ENCODE data around the gene CADM2. TPM values are rescaled to one million over a fixed set of nuclear protein-coding genes. Genes with fewer than 3 reads are reported as not detected.

CADM2 gene
- total and polyA plus RNA-seq, 2 donors (not counting 3 experiments of a cell fraction or from before 2014, with no cell fraction given), result not detected

- BruUV-seq (replicated peaks), result no TSS peak
- POLR2A ChIA-PET, result no interaction called here
- Histone ChIP-seq H3K27me3 (ENCODE audit: control insufficient read depth in 2 of 2, insufficient read depth in 2 of 2, low read length in 2 of 2) (no peaks in the 10 kb centered on the region), H3K36me3 (ENCODE audit: control insufficient read depth in 2 of 2, extremely low read depth in 1 of 2, insufficient read depth in 2 of 2, low read length in 2 of 2) (no peaks in the 10 kb centered on the region), H3K9me3 (replicated peaks; ENCODE audit: control insufficient read depth, insufficient read depth, low read length) (no peaks in the 10 kb centered on the region), H2AFZ (ENCODE audit: low read depth, low read length) (no peak overlapping the region), H4K20me1 (replicated peaks; ENCODE audit: control insufficient read depth, extremely low read depth, insufficient read depth, low read length) (no peaks in the 10 kb centered on the region), H3K4me3 (replicated peaks in 1 of 3; ENCODE audit: insufficient read depth in 1 of 3, low read depth in 1 of 3, low read length in 3 of 3) (no peak overlapping the region), H3K79me2 (ENCODE audit: control insufficient read depth, insufficient read depth, low read length) (no peaks in the 10 kb centered on the region), H3K9ac (replicated peaks; ENCODE audit: extremely low read depth, insufficient read depth, low read length) (no peak overlapping the region), H3K9me1 (replicated peaks; ENCODE audit: control insufficient read depth, extremely low read depth, insufficient read depth, low read length) (no peaks in the 10 kb centered on the region), H3K4me1 (ENCODE audit: control insufficient read depth, extremely low read depth, insufficient read depth, low read length) (no peaks in the 10 kb centered on the region), H3K27ac (ENCODE audit: insufficient read depth, low read depth, low read length) (no peak overlapping the region), H3K4me2 (ENCODE audit: insufficient read depth, low read length) (no peak overlapping the region)
- CTCF ChIA-PET, result no interaction called here
- intact Hi-C loops (cut with micrococcal nuclease) (no loop called here), dilution Hi-C loops (cut with MboI; ENCODE audit: extremely low pct_ligation_motif_present, low sequenced_read_pairs) (no loop called here)
- DNase-seq (ENCODE audit: low read depth, low spot score) (no peak), FAIRE-seq (no peak)
- TF ChIP-seq POLR2A (IDR thresholded peaks at IDR 0.05; ENCODE audit: low read depth, low read length) (no peak), EZH2 (IDR thresholded peaks at IDR 0.05; ENCODE audit: borderline replicate concordance, low read depth, low read length, severe bottlenecking) (no peak), MAX (IDR thresholded peaks at IDR 0.05; ENCODE audit: insufficient read depth, insufficient read length) (no peak), GATA2 (IDR thresholded peaks at IDR 0.05; ENCODE audit: insufficient read depth, insufficient read length, low read depth, low read length) (no peak), JUN (IDR thresholded peaks at IDR 0.05; ENCODE audit: borderline replicate concordance, insufficient read depth, insufficient read length, low read depth) (no peak), POLR2AphosphoS5 (IDR thresholded peaks at IDR 0.05; ENCODE audit: insufficient read depth, low read depth, low read length) (no peak), CTCF (IDR thresholded peaks at IDR 0.05; ENCODE audit: extremely low read depth in 1 of 2, insufficient read depth in 1 of 2, low read depth in 1 of 2, low read length in 2 of 2) (no peak), FOS (IDR thresholded peaks at IDR 0.05; ENCODE audit: borderline replicate concordance, insufficient read depth, low read length) (no peak)
Measured at GRCh38 chr3:85930718-85931117, 971.9 kb downstream of the CADM2 start.
